GM23338 (cell line): ENCODE results near the gene FER. TPM values are rescaled to one million over a fixed set of nuclear protein-coding genes. Genes with fewer than 3 reads are reported as not detected.

Source experiments
- ATAC-seq: fragments of 200-7000 bp; cut with Tn5 transposase; 3 replicates; pipeline ENCODE4 v1.9.1; 2020
- DNase-seq: peaks from one replicate; pipeline ENCODE4 v3.0.0-alpha.2; 2015; ENCODE audit warnings: low spot score
- H2AFZ ChIP-seq: fragments of 200-600 bp; sonication (generic); 2 replicates; pipeline ENCODE4 v1.8.0; 2016; ENCODE audit warnings: antibody characterized with exemption, mild to moderate bottlenecking, moderate library complexity
- H3F3A ChIP-seq: fragments of 200-600 bp; sonication (generic); replicated peaks from 2 replicates; pipeline ENCODE4 v1.8.0; 2017; ENCODE audit warnings: antibody characterized with exemption, mixed run types, low read depth
- H3K27ac ChIP-seq: fragments of 200-600 bp; sonication (generic); 2 replicates; pipeline ENCODE4 v1.6.1; 2016; ENCODE audit warnings: low read depth
- H3K27me3 ChIP-seq: fragments of 200-600 bp; sonication (generic); 2 replicates; pipeline ENCODE4 v1.8.0; 2016; ENCODE audit warnings: mild to moderate bottlenecking, mixed run types, moderate library complexity; ENCODE audit not compliant: insufficient read depth
- H3K36me3 ChIP-seq: fragments of 200-600 bp; sonication (generic); 2 replicates; pipeline ENCODE4 v1.8.0; 2016; ENCODE audit warnings: mild to moderate bottlenecking; ENCODE audit not compliant: insufficient read depth
- H3K4me1 ChIP-seq: fragments of 200-600 bp; sonication (generic); 2 replicates; pipeline ENCODE4 v1.8.0; 2016; ENCODE audit warnings: mild to moderate bottlenecking, moderate library complexity; ENCODE audit not compliant: insufficient read depth
- H3K4me2 ChIP-seq: fragments of 200-600 bp; sonication (generic); 2 replicates; pipeline ENCODE4 v1.7.1; 2017; ENCODE audit warnings: mixed run types
- H3K4me3 ChIP-seq: fragments of 200-600 bp; sonication (generic); 2 replicates; pipeline ENCODE4 v1.6.1; 2016; ENCODE audit warnings: mixed run types
- H3K79me2 ChIP-seq: fragments of 200-600 bp; sonication (generic); replicated peaks from 2 replicates; pipeline ENCODE4 v1.8.0; 2017; ENCODE audit warnings: mild to moderate bottlenecking; ENCODE audit not compliant: insufficient read depth
- H3K9me2 ChIP-seq: fragments of 200-600 bp; sonication (generic); 2 replicates; pipeline ENCODE4 v1.8.0; 2017; ENCODE audit not compliant: insufficient read depth
- H4K20me1 ChIP-seq: fragments of 200-600 bp; sonication (generic); replicated peaks from 2 replicates; pipeline ENCODE4 v1.8.0; 2017; ENCODE audit warnings: mild to moderate bottlenecking; ENCODE audit not compliant: insufficient read depth
- H3K27ac Mint-ChIP-seq: 2 replicates; pipeline ENCODE4 v1.8.0; 2020; ENCODE audit warnings: inconsistent platforms, mild to moderate bottlenecking, moderate library complexity, mixed read lengths
- H3K27me3 Mint-ChIP-seq: 3 replicates; pipeline ENCODE4 v1.8.0; 2022; ENCODE audit warnings: low read depth, mild to moderate bottlenecking, moderate library complexity, mixed read lengths, inconsistent platforms; ENCODE audit not compliant: insufficient read depth, poor library complexity
- H3K36me3 Mint-ChIP-seq: 3 replicates; pipeline ENCODE4 v1.8.0; 2021; ENCODE audit warnings: low read depth, mild to moderate bottlenecking, inconsistent platforms, moderate library complexity, mixed read lengths
- H3K4me1 Mint-ChIP-seq: 3 replicates; pipeline ENCODE4 v1.8.0; 2020; ENCODE audit warnings: mild to moderate bottlenecking, inconsistent platforms, mixed read lengths
- H3K4me3 Mint-ChIP-seq: 3 replicates; pipeline ENCODE4 v1.8.0; 2021; ENCODE audit warnings: moderate library complexity, mild to moderate bottlenecking, inconsistent platforms, mixed read lengths
- H3K9me3 Mint-ChIP-seq: 3 replicates; pipeline ENCODE4 v1.8.0; 2020; ENCODE audit warnings: moderate library complexity, mild to moderate bottlenecking, inconsistent platforms, mixed read lengths
- CREB1 ChIP-seq: fragments of 250-450 bp; sonication (Bioruptor Pico); IDR thresholded peaks from 2 replicates; pipeline ENCODE4 v1.5.0; 2020; ENCODE audit warnings: low read depth, mild to moderate bottlenecking, moderate library complexity
- CTCF ChIP-seq, 2 experiments: fragments of 200-600 bp in 1 of 2; sonication (generic) in 1 of 2; conservative IDR thresholded peaks; 2 replicates each; pipeline versions ENCODE4 v1.5.1 to v1.6.1; 2016 to 2017; ENCODE audit warnings: antibody characterized with exemption in 2 of 2, low read depth in 2 of 2, mild to moderate bottlenecking in 2 of 2, moderate library complexity in 1 of 2
- EZH2 ChIP-seq: fragments of 200-600 bp; sonication (generic); IDR thresholded peaks from one replicate; pipeline ENCODE4 v1.8.0; 2017; ENCODE audit warnings: antibody characterized with exemption, mild to moderate bottlenecking, low read depth; ENCODE audit not compliant: unreplicated experiment
- EZH2phosphoT487 ChIP-seq: fragments of 200-600 bp; sonication (generic); IDR thresholded peaks from one replicate; pipeline ENCODE4 v1.8.1; 2018; ENCODE audit warnings: antibody characterized with exemption; ENCODE audit not compliant: unreplicated experiment
- POLR2AphosphoS5 ChIP-seq: IDR thresholded peaks from 2 replicates; pipeline ENCODE4 v1.6.1; 2016; ENCODE audit warnings: antibody characterized with exemption, low read depth
- ZNF114 ChIP-seq: fragments of 250-450 bp; sonication (Bioruptor Pico); IDR thresholded peaks from 2 replicates; pipeline ENCODE4 v1.5.0; 2020; ENCODE audit warnings: mild to moderate bottlenecking, moderate library complexity
- ZNF331 ChIP-seq: fragments of 250-450 bp; sonication (Bioruptor Pico); IDR thresholded peaks from 2 replicates; pipeline ENCODE4 v1.5.0; 2020; ENCODE audit warnings: low read depth, mild to moderate bottlenecking, moderate library complexity
- ZNF462 ChIP-seq: fragments of 250-450 bp; sonication (Bioruptor Pico); IDR thresholded peaks from 2 replicates; pipeline ENCODE4 v1.5.0; 2020; ENCODE audit warnings: mild to moderate bottlenecking, moderate library complexity
- polyA plus RNA-seq: library from polyadenylated mRNA; unstranded; fragments of >200 nt; fragmentation: Nextera tagmentation; extraction: Ambion mirVana; gene quantifications from 2 replicates; pipeline ENCODE4 v1.2.1, GENCODE V29; 2016
- total RNA-seq: library from RNA; depleted of rRNA; stranded (reverse); fragments of >200 nt; shearing (Covaris generic); gene quantifications from 2 replicates; pipeline ENCODE4 v1.2.3, GENCODE V29; 2014

The FER gene
- total and polyA plus RNA-seq, 2 experiments from 2014 or later: 17.4 to 34.8 TPM

- TF ChIP-seq ZNF462 (CRISPR knock-in tag) (no peak), CTCF (conservative IDR thresholded peaks at IDR 0.05; ENCODE audit: low read depth in 2 of 2) (no peak), EZH2 (no peak), CREB1 (CRISPR knock-in tag) (no peak), POLR2AphosphoS5 (no peak), ZNF331 (CRISPR knock-in tag) (no peak)
Observed at GRCh38 chr5:108898257-108898656, 150.6 kb downstream of the FER start (continued).

GRCh38 chr5:108898707-108899106, 151.0 kb downstream of the FER start:
- H3K27me3 ChIP-seq: no peaks in the 10 kb centered on the region
- no peak overlapping the region for H2AFZ ChIP-seq
- no peak overlapping the region for H3K4me2 ChIP-seq
- no peaks in the 10 kb centered on the region for H3K9me2 ChIP-seq
- H3K36me3 ChIP-seq: no peaks in the 10 kb centered on the region
- ATAC-seq (no peak), DNase-seq (no peak)
- no peak overlapping the region for H3K27ac ChIP-seq
- H3K9me3 Mint-ChIP-seq: no peaks in the 10 kb centered on the region
- 0 out of 2 replicates have a peak overlapping the region, but pooled peaks have one; percentile 28 for H3K27ac Mint-ChIP-seq
- no peaks in the 10 kb centered on the region for H4K20me1 ChIP-seq
- H3K4me1 Mint-ChIP-seq: peaks cover 18% of the 10 kb centered on the region; the same call in 2 of the 3 replicates
- no peak overlapping the region for H3K4me3 Mint-ChIP-seq
- H3K79me2 ChIP-seq: no peaks in the 10 kb centered on the region
- H3K4me1 ChIP-seq: 0 out of 2 replicates have a peak, but pooled peaks cover 4% of the 10 kb centered on the region
- peaks cover 4% of the 10 kb centered on the region; the same call in 1 of the 3 replicates for H3K36me3 Mint-ChIP-seq
- H3K4me3 ChIP-seq: no peak overlapping the region
- no peaks in the 10 kb centered on the region for H3F3A ChIP-seq
- peaks cover 5% of the 10 kb centered on the region for H3K27me3 Mint-ChIP-seq
- TF ChIP-seq ZNF114 (CRISPR knock-in tag): no peak
- TF ChIP-seq EZH2phosphoT487: no peak
- TF ChIP-seq CREB1 (CRISPR knock-in tag): no peak
- TF ChIP-seq ZNF462 (CRISPR knock-in tag): no peak
